Measurements from ENCODE around the gene IFITM1.

GRCh38 chr11:329886-330253 lies 16.0 kb downstream of the IFITM1 start:
- TF ChIP-seq CTCF (IDR thresholded peaks at IDR 0.05; ENCODE audit: extremely low read depth in 1 of 2, insufficient read depth in 1 of 2, low read depth in 1 of 2, low read length in 2 of 2) (no peak), POLR2A (IDR thresholded peaks at IDR 0.05; ENCODE audit: low read depth, low read length) (no peak), POLR2AphosphoS5 (IDR thresholded peaks at IDR 0.05; ENCODE audit: insufficient read depth, low read depth, low read length) (no peak), EZH2 (IDR thresholded peaks at IDR 0.05; ENCODE audit: borderline replicate concordance, low read depth, low read length, severe bottlenecking) (no peak), GATA2 (IDR thresholded peaks at IDR 0.05; ENCODE audit: insufficient read depth, insufficient read length, low read depth, low read length) (no peak), MAX (IDR thresholded peaks at IDR 0.05; ENCODE audit: insufficient read depth, insufficient read length) (no peak), JUN (IDR thresholded peaks at IDR 0.05; ENCODE audit: borderline replicate concordance, insufficient read depth, insufficient read length, low read depth) (no peak)
